NCI-H1417 (cell line): ENCODE measurements around the gene CGNL1.

Experiments used
- DNase-seq, 3 experiments: peaks; one replicate each; lab custom pipeline; 2025; lab: John Stamatoyannopoulos, UW

The CGNL1 gene

DNA sequence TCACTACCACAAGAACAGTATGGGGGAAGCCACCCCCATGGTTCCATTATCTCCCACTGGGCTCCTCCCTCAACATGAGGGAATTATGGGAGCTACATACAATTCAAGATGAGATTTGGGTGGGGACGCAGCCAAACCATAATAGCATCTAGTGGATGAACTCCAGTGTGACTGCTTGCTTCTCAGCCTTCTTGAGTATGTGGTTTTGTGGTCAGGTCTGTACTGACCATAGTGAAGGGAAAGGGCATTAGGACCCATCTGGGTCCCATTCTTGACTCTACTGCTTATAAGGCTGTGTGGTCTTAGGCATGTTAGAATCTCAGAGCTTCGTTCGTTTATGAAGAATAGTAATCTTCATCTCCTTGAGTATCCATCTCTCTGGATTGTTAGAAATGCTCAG lies 81.4 kb downstream of the CGNL1 start:
- no peak for DNase-seq

DNA sequence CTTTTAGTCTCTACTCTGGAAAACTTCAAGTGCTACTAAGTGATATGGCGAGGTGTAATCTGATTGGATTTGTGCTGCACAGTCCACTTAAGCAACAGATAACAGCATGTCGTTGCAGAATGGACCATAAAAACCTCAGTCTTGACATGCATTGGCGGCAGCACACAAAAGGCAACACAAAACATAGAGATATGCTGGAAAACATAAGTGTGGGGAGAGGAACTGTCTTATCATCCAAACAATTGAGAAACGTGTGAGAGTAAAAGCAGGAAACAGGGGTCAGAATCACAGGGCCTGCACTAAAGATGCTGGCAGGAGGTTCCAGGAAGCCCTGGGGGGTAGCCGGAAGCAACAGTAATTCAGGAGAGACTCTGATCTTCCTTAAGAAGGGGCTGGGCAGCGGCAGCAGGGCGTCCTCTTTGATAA lies 82.1 kb downstream of the CGNL1 start:
- DNase-seq = peak in 1 of 3 experiments; percentile 69

DNA sequence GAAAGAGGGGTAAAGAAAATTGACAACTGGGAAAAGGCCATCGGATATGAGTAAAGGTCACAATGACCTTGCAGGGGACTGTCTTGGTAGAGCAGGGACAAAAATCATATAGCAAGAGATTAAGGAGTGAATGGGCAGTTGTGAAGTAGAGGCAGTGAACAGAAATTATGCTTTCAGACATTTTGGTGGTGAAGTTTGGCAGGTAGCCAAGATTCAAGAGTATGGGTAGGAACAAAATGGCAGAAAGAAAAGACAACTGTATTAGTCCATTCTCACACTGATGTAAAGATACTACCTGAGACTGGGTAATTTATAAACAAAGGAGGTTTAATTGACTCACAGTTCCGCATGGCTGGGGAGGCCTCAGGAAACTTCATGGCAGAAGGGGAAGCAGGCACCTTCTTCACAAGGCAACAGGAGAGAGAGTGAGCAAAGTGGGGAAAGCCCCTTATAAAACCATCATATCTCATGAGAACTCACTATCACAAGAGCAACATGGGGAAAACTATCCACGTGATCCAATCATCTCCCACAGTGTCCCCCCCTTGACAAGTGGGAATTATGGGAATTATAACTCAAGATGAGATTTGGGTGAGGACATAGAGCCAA lies 84.0 kb downstream of the CGNL1 start:
- DNase-seq = peak; percentile 8 to 39 (median 12)

DNA sequence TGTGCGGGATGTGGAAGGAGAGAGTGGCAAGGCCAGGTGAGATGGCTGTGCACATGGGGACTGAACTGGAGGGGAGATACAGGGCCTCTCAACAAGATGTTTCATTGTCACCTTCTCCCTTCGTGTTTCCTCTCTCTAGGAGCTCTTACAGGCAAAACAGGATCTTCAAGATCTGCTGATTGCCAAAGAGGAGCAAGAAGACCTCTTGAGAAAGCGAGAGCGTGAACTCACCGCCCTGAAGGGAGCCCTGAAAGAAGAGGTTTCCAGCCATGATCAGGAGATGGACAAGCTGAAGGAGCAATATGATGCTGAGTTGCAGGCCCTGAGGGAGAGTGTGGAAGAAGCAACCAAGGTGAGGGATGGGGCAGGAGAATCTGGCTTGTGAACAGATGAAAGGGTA lies 85.2 kb downstream of the CGNL1 start:
- DNase-seq = no peak

DNA sequence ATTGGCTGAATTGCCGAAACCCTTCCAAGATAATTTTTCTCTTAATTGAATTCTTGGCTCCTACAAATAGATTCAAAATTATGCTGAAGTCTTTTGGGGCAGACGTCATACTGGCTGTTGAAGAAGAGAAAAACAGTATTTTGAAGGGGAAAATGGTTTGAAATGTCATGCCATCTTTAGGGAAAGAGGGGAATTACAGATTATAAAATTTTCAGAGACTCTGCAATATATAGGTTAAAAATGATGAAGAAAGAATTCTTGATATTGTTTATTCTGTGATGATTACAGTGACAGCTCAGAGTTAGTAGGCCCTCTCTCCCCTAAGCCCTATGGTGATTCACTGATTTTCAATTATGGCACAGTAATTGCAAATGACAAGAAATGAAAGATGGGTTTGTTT lies 86.1 kb downstream of the CGNL1 start:
- no peak for DNase-seq

DNA sequence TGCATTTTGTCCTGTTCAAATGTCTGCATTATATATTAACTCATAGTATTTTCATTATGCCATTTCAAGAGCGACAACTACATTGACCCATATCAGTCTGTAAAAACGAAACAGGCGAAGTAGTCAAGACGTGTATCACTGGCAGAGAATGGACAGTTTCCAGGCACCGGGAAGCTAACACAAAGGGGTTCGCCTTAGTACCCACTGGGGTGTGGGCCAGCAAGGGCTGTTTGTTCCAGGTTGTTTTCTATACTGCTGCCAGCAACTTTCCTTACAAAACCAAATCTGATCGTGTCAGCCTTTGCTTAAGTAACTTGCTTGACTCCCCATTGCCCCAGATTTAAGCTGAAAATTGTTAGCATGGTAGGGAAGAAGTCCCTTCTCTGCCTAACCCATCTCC lies 87.1 kb downstream of the CGNL1 start:
- DNase-seq = no peak

DNA sequence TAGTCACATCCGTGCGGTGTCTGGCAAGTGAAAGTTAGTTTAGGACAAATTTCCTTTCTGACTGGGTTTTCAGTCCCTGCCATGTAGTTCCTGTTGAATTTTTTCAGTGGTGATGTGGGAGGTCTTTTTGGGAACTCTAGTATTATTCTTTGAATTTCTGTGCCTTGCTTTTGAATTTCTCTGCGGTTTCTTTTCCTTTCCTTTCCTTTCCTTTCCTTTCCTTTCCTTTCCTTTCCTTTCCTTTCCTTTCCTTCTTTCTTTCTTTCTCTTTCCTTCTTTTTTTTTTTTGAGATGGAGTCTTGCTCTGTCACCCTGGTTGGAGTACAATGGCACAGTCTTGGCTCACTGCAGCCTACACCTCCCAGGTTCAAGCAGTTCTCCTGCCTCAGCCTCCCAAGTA lies 88.2 kb downstream of the CGNL1 start:
- no peak for DNase-seq

DNA sequence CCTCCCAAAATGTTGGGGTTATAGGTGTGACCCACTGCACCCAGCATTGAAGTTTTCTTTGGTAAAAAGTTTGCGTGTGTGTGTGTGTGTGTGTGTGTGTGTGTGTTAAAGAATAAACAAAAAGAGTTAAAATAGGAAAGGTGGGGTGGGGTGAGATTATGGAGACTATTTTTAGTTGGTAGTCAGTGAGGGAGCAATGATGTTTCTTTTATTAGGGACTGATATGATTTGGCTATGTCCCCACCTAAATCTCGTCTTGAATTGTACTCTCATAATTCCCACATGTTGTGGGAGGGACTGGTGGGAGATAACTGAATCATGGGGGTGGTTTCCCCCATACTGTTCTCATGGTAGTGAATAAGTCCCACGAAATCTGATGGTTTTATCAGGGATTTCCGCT lies 92.2 kb downstream of the CGNL1 start:
- no peak for DNase-seq

DNA sequence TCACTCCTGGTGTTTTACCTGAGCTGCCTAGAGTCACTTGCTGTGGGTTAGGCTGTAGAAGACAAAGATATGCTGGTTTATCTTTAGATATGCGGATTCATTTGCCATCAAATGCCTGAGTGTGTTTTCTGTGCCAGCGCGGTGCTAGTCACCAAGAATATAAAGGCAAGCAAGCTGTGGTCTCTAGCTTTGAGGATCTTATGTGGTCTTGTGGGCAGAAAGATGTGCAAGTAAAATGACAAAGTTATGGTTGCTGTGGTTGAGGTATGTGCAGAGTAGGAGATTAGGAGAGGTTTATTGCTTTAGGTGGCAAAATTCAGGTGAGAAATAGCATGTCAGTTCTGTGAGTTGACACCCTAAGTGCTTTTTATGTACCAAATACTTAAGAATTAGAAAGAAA lies 94.2 kb downstream of the CGNL1 start:
- DNase-seq = no peak

DNA sequence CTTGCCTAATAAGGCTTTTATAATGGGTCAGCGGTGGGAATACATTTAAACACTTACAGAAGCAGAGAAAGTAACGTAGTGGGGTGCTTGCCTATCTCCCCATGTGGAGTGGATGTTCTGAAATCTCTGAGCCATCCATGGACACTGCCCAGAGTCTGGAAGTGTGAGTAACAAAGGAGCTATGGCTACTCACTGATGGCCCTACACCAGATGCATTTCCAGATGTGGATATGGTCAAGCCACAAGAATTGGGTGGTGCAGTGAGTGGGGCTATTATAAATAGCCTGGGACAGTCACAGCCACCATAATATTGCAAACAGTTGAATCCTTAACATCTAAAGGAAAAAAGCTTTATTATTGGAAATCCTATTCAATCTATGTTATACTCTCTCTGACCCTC lies 96.6 kb downstream of the CGNL1 start:
- DNase-seq = no peak

DNA sequence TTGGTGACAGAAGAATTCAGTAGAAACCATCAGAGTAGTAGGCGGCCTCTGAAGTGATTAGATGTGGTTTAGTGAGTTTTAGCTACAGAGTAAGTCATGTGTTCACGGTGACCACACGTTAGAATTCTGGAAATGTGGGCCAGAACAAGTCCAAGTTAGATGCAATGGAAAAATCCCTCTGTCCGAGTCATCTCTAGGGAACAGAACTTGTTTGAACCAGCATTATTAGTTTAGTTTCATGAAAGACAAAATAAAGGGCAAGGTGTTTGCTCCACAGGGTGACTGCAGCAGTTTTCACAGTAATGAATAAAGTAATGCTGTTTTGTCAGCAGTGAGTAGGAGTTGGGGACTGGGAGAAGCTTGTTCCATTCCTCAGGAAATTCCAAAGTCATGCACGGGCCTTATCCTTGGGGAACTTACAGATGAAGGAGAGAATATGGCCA lies 100.2 kb downstream of the CGNL1 start:
- DNase-seq = no peak

DNA sequence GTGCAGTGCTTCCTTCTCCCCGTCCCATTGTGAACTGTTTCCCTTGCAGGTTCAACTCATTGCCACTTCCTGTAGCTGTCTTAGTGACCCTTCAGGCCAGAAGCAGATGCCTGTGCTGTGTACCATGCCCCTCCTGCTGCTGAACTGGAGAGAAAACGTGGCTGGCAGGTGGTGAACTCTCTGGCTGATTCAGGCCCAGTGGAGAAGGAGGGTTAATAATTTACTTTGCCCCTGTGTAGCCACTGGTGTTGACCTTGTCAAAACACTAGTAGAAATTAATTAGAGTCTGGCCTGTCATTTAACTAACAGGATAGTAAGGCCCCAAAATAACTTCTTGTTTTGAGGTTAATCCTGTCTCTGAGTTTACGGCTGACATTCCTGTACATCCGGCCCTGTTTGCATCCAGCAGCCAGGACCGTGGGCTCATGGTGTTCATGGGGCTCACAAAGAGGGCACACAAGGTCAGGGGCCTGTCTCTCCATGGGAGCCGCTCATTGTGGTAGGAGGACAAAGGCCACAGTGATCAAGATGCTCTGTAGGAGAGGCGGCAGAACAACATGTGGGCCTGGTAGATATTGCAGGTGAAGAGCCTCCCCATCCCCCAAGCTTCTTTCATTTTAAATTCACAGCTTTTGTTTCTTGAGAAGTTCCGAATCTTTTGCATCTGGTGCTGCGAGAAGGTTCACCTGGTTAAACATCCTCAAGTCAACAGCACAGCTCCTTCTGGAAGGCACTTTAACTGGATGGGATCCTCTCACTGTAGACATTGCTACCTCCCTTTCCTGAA lies 101.6 kb downstream of the CGNL1 start:
- DNase-seq = peak in 1 of 3 experiments; percentile 19

DNA sequence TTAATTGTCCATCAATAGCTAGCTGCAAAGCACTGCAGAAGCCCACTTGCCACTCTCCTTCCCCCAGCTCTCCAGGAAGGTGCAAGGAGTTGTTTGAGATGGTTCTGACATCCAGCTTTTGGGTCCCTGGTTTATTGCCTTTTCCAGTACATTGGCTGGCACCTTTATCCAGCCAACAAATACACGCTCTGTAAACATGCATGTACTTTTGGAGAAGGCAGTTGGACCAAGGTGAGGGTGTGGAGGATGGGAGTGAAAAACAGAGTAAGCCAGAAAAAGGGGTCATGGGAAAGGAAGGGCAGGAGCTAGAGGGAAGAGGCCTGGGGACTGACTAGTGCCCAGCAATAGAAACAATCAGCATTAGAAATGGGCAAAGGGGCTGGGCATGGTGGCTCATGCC lies 102.7 kb downstream of the CGNL1 start:
- no peak for DNase-seq

DNA sequence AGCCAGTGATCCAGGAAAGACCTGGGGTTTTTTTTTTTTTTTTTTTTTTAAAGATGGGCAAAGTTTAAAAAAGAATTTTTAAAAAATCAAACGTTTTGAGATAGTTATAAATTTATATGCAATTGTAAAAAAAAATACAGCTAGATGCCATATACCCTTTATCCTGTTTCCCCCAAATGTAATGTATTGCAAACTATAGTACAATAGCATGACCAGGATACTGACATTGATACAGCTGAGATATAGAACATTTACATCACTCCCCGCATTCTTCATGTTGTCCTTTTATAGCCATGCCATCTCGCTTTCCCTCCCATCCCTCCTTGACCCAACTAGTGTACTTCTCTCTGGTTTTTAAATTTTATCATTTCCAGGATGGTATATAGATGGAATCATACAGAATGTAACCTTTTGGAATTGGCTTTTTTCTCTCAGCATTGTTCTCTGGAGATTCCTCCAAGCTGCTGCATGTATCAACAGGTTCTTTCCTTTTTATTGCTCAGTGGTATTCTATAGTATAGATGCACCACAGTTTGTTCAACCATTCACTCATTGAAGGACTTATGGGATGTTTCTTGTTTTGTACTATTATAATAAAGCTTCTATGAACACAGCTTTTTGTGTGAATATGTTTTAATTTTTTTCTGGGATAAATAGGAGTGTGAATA lies 104.9 kb downstream of the CGNL1 start:
- no peak for DNase-seq

DNA sequence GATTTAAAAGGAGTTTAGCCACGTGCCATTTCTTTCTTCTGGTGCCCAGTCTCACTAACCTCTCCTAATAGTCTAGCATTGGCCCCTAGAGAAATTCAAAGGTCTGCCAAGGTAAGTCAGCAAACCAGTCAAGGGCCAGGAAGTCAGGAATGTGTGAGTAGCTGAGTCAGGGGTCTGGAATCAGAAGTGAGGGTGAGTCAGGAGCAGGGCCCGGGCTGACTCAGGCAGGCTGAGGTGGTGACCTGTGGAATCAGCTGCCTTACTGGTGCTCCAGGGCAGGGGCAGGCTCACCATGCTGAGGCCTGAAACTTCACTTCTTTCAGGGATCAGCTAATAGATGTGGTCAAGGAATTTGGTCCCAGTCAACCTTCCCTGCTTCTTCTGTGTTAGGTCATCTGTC lies 109.6 kb downstream of the CGNL1 start:
- no peak for DNase-seq

DNA sequence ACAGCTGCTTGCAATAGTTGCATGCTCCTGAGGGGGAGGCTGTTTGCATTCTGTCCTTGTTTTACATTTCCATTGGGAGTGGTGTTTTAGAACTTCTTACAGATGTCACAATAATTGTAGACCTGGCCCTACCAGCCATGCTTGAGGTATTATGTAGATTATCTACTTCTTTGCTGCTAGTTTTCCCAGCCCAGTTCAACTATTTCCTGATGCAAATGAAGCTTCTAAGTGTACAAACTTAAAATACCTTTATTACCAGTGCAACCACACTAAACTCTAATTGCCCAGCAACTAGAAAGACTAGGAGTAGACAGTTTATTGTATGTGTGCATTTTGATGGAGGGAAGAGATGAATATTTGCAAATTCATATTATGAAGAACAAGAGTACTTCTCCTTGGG lies 110.5 kb downstream of the CGNL1 start:
- no peak for DNase-seq

DNA sequence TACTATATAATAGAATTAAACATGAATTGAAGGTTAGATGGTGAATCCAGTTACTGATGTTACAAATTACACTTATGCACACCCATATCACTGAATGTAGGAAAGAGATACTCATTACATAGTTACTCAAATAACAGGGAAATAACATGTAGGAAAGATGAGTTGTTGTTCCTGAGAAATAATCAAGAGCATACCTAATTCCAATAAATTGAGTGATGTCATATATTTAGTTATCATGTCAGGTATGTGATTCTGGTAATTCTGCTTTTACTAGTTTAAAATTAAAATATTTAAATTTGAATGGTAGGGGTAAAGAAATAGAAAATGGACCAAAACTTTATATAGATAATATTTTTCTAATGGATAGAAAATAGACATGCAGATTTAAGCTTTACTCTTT lies 112.8 kb downstream of the CGNL1 start:
- no peak for DNase-seq

DNA sequence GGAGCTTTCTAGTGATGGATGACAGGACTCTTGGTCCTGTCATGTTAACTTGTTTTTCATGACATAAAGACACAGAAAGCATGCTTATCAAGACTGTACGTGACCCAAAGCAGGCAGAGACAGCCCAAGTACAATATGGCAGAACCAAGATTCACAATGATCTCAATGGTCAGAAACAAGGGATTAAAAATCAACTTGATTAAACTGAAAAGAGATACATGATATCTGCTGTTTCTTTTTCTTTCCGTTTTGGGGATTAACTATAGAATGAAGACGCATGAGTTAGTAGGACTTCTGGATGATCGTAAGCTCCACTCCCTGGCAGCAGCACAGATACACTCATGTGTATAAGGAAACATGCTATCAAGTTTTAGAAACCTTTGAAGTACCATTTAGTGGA lies 117.0 kb downstream of the CGNL1 start:
- DNase-seq = no peak

DNA sequence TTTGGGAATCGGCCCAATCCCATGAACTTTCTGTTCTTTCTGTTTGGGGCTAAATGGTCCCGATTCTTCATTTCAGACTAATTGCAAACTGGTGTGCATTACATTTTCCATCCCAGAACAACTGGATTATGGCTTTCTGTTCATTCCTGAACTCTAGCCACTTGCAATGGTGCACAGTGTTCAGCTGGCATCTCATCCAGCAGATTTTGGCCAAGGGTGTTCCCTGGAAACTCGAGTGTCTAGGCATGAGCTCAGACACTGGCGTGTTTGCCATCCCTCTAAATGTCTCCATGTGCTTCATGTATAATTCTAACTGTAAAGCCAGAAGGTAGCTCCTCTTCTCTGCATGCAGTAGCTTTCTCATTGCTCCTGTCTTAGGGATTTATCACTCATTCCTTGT lies 118.3 kb downstream of the CGNL1 start:
- DNase-seq = no peak

DNA sequence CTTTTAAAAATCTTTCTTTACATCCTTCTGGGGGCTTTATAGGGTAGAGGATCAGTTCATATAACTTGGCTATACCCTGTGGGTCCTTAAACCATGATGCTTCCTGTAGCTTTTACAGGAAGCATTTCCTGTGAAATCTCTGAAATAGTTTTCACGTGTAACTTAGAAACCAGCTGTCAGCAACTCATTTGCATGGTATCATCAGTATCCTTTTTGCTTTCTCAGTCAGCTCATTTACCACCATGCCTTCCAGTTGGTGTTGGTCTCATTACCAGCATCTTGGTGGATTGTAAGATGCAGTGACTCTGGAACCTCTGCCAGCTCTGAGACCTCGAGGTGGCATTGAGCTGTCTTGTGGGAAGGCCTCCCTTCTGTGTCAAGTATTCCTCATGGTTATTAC lies 118.7 kb downstream of the CGNL1 start:
- DNase-seq = no peak

DNA sequence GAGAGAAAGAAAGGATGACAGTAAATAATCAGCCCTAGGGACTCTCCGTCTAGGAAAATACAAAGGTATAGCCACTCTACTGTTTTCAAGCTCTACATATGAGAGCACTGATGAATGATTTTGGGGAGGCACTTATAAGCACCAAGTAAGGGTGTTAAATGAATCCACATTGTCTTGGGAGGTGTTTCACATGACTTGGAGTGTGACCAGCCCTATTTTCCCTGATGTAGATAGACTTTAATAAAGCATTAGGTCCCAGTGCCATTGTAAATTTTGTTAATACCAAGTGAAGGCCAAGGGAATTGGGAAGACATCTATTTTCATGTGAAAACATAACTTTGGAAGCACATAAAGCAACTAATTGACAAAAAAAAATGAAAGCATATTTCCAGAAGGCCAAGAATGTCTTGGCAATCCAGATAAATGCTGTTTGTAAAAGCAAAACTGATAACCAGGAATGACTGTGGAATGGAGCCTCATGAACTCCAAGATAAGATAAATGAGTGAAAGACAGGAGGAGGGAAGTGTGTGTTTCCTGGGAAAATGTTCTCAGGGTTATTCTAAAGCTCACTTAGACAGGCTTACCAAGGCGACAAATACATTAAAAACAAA lies 119.4 kb downstream of the CGNL1 start:
- no peak for DNase-seq

DNA sequence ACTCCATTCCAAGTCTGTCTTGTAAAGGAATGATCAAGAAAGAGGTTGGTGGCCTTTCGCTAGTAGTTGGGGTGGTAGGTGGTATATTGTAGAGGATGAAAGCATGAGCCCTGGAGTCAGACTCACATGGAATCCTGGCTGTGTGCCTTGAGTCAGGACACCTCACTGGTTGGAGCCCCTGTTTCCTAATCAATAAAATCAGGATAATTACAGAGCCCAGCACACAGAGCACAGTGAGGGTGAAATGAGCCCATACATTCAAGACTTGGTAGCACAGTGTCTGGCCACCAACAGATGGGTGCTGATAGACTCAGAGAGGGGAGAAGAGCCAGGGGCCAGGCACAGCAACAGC lies 120.3 kb downstream of the CGNL1 start:
- no peak for DNase-seq
